ENCODE data around the gene USP22. TPM values are rescaled to one million over a fixed set of nuclear protein-coding genes. Genes with fewer than 3 reads are reported as not detected.

Gene USP22
- total and polyA plus RNA-seq, 2 of the 8 experiments (the other 6 are each of a cell fraction or from before 2014, with no cell fraction given), result 221 to 316 TPM

- TF ChIP-seq CHD7 (IDR thresholded peaks at IDR 0.05; ENCODE audit: insufficient replicate concordance, low read length) (no peak), USF2 (IDR thresholded peaks at IDR 0.05; ENCODE audit: low read length) (no peak), RBBP5 (IDR thresholded peaks at IDR 0.05; ENCODE audit: borderline replicate concordance, low read depth, low read length) (no peak), BRCA1 (IDR thresholded peaks at IDR 0.05; ENCODE audit: low read depth, low read length) (no peak), RXRA (IDR thresholded peaks at IDR 0.05; ENCODE audit: insufficient read depth, low read depth, low read length) (no peak), SIX5 (IDR thresholded peaks at IDR 0.05; ENCODE audit: low read depth, low read length) (no peak), ZNF274 (IDR thresholded peaks at IDR 0.05; ENCODE audit: borderline replicate concordance, extremely low read depth, low read length) (no peak), CHD2 (IDR thresholded peaks at IDR 0.05; ENCODE audit: low read length) (no peak)
Observed at GRCh38 chr17:20975566-20975965, 67.2 kb downstream of the USP22 start (continued).

All from H1 (cell line).